ENCODE measurements around the gene IGFBP6. TPM values are rescaled to one million over a fixed set of nuclear protein-coding genes. Genes with fewer than 3 reads are reported as not detected.

IGFBP6 gene
- total and polyA plus RNA-seq, 8 donors: 22.6 to 388 (median 82.8) TPM

DNA sequence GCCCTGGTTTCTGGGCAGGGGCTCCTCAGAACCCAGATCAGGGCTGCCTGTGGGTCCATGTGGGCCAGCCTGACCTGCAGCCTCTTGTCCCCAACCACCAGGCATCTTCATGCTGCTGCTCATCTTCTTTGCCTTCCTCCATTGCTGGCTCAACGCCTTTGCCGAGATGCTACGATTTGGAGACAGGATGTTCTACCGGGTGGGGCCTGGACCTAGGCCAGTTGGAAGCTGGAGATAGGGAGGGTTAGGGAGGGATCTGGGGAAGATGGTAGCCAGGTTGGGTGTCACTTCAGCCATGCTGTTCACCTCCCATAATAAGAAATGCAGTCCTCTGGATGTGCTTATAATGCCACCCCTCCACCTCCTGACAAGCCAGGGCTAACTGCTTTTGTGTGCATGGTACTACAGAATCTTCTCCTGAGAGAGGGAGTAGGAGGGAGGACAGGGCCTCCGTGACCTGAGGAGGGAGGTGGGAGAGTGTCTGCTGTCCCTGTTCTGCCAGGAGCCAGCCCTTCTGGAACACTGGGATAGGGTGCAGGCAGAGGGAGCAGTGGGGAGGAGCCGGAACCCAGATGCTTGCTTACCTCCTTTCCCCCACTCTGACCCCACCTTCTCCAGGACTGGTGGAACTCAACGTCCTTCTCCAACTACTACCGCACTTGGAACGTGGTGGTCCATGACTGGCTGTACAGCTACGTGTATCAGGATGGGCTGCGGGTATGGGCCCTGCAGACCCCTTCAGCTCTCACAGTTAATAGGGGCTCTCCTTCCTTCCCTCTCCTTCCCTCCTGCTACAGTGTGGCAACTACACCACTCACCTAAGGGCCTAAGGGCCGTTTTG is 23.4 kb downstream of the IGFBP6 start:
- TF ChIP-seq EP300 (IDR thresholded peaks at IDR 0.05): no peak
- Histone ChIP-seq H3K4me3 (no peak overlapping the region), H3K27ac (no peak overlapping the region), H3K27me3 (no peaks in the 10 kb centered on the region), H3K9me3 (no peaks in the 10 kb centered on the region), H3K36me3 (no peaks in the 10 kb centered on the region), H3K4me1 (peaks cover 0 to 7% (median 0%) of the 10 kb centered on the region in 4 donors)
- 79 to 87% (median 83%) methylated on average over 12 of the region's 12 CpGs for WGBS, 5 donors
- intact Hi-C loops (cut with DNase I; ENCODE audit: low total_unique reads): no loop called here
- DNase-seq: no peak

- Histone ChIP-seq H3K4me1 (no peaks in the 10 kb centered on the region), H3K36me3 (no peaks in the 10 kb centered on the region), H3K9me3 (no peaks in the 10 kb centered on the region), H3K27ac (no peak overlapping the region), H3K27me3 (no peaks in the 10 kb centered on the region), H3K4me3 (no peak overlapping the region)
- no peak for DNase-seq
- WGBS, 5 donors: 91 to 95% (median 91%) methylated on average over 6 to 10 of the region's 10 CpGs
- TF ChIP-seq POLR2A (IDR thresholded peaks at IDR 0.05): no peak
- no peak for TF ChIP-seq POLR2AphosphoS5 (IDR thresholded peaks at IDR 0.05)
- TF ChIP-seq CTCF (IDR thresholded peaks at IDR 0.05): no peak
- TF ChIP-seq EP300 (IDR thresholded peaks at IDR 0.05): no peak
- intact Hi-C loops (cut with DNase I; ENCODE audit: low total_unique reads): no loop called here
These were observed 25.5 kb downstream of the IGFBP6 start for GRCh38 chr12:53122961-53123468.

DNA sequence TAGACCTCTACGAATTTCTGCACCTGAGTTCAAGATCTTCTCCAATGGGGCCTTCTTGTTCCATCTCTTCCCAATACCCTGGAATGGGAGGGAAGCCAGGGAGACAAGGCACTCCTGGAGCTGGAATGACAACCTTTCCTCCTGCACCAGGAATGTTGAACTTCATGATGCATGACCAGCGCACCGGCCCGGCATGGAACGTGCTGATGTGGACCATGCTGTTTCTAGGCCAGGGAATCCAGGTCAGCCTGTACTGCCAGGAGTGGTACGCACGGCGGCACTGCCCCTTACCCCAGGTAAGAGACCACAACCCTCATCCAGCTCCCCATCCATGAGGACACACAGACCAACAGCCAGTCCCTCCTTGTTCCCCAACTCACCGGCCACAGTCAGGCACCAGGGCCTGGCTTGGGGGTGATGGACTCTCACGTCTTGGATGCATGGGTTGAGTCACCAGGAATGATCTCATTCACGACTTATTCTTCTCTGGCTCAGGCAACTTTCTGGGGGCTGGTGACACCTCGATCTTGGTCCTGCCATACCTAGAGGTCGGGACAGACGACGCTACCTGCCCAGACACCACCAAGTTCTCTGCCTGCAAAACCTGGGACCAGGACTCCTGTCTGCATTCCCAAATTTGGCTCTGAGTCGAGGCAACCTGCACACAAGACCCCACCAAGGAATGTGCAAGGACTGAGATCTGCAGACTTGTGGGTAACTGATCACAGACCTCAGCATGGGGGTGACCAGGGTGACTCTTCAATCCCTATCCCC is 26.3 kb downstream of the IGFBP6 start:
- DNase-seq: no peak
- TF ChIP-seq EP300 (IDR thresholded peaks at IDR 0.05) (no peak), POLR2AphosphoS5 (IDR thresholded peaks at IDR 0.05) (no peak), CTCF (IDR thresholded peaks at IDR 0.05) (no peak), POLR2A (IDR thresholded peaks at IDR 0.05) (no peak)
- Histone ChIP-seq H3K4me3 (no peak overlapping the region), H3K4me1 (no peaks in the 10 kb centered on the region), H3K9me3 (no peaks in the 10 kb centered on the region), H3K27ac (no peak overlapping the region), H3K36me3 (no peaks in the 10 kb centered on the region), H3K27me3 (peaks cover 0 to 5% (median 0%) of the 10 kb centered on the region in 3 donors)
- intact Hi-C loops (cut with DNase I; ENCODE audit: low total_unique reads): no loop called here
- WGBS, 5 donors: 89 to 95% (median 94%) methylated on average over 8 to 16 of the region's 16 CpGs

GRCh38 chr12:53124352-53124723 is 26.9 kb downstream of the IGFBP6 start:
- H3K36me3 ChIP-seq: no peaks in the 10 kb centered on the region
- H3K27ac ChIP-seq: no peak overlapping the region
- H3K4me1 ChIP-seq: no peaks in the 10 kb centered on the region
- H3K27me3 ChIP-seq: peaks cover 0 to 6% (median 0%) of the 10 kb centered on the region in 3 donors
- TF ChIP-seq POLR2AphosphoS5 (IDR thresholded peaks at IDR 0.05) (no peak), CTCF (IDR thresholded peaks at IDR 0.05) (no peak), POLR2A (IDR thresholded peaks at IDR 0.05) (no peak), EP300 (IDR thresholded peaks at IDR 0.05) (no peak)
- H3K4me3 ChIP-seq: no peak overlapping the region
- DNase-seq: no peak
- intact Hi-C loops (cut with DNase I; ENCODE audit: low total_unique reads): no loop called here
- H3K9me3 ChIP-seq: no peaks in the 10 kb centered on the region

Measured in stomach (tissue), 9 donors.